Measurements from ENCODE around the gene TMEM132C.

The TMEM132C gene

DNA sequence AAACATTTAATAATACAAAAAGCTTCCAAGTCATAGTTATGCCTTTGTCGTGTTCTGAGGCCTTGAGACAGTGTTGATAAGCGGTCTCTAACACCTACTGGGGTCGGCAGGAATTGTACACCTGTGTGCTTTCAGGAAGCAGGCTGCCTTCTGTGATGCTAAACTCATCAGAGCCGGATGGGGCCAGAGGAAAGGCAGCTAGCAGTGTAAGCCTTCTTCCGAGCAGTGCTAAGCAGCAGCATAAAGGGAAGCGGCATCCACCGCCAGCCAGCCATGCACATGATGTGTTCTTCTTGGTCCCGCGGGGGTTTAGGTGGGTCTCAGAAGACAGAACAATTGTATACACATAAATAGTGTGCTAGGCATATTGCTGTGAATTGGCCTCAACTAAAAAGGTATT is 397.5 kb downstream of the TMEM132C start:
- H3K27ac ChIP-seq, result no peak overlapping the region
- TF ChIP-seq CTCF (IDR thresholded peaks at IDR 0.05), result no peak
- no peak for TF ChIP-seq ZFX (IDR thresholded peaks at IDR 0.05; ENCODE audit: borderline replicate concordance)

- H3K27ac ChIP-seq, result no peak overlapping the region
- no peak for TF ChIP-seq CTCF (IDR thresholded peaks at IDR 0.05)
- no peak for TF ChIP-seq ZFX (IDR thresholded peaks at IDR 0.05; ENCODE audit: borderline replicate concordance)
Measured at GRCh38 chr12:128667193-128667592, 400.2 kb downstream of the TMEM132C start.

DNA sequence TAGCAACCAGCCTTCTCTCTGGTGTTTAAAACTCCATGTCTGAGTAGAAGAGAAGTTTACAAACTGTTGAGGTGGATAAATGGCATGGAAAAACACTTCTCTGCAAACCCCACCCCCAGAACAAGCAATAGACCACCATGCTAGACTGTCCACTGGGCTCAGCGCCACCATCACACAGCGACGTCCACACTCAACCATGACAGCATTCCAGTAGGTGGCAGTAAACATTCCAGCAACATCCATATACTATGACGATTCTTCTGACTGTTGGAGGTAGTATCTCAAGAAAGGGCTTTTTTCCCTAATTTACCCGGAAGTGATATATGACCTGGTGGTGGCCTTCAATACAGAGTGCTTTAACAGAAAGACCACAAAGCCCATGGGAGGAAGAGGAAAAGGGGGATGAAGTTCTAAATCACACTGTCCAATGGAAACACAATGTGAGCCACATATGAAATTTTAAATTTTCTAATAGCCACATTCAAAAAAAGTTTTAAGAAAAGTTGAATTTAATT is 404.6 kb downstream of the TMEM132C start:
- TF ChIP-seq ZFX (IDR thresholded peaks at IDR 0.05; ENCODE audit: borderline replicate concordance), result no peak
- TF ChIP-seq CTCF (IDR thresholded peaks at IDR 0.05), result peak; percentile 57

GRCh38 chr12:128672428-128672827 is 405.5 kb downstream of the TMEM132C start:
- no peak overlapping the region for H3K27ac ChIP-seq
- TF ChIP-seq CTCF (IDR thresholded peaks at IDR 0.05), result no peak

More for the DNA sequence above, 404.6 kb downstream of the TMEM132C start:
- no peak overlapping the region for H3K27ac ChIP-seq

GRCh38 chr12:128672893-128673292 is 405.9 kb downstream of the TMEM132C start:
- no peak for TF ChIP-seq CTCF (IDR thresholded peaks at IDR 0.05)
- no peak for TF ChIP-seq ZFX (IDR thresholded peaks at IDR 0.05; ENCODE audit: borderline replicate concordance)
- H3K27ac ChIP-seq, result no peak overlapping the region

- no peak overlapping the region for H3K27ac ChIP-seq
- TF ChIP-seq CTCF (IDR thresholded peaks at IDR 0.05) (no peak), ZFX (IDR thresholded peaks at IDR 0.05; ENCODE audit: borderline replicate concordance) (no peak)
Measured at GRCh38 chr12:128675576-128675975, 408.6 kb downstream of the TMEM132C start.

GRCh38 chr12:128680555-128680954 is 413.6 kb downstream of the TMEM132C start:
- TF ChIP-seq ZFX (IDR thresholded peaks at IDR 0.05; ENCODE audit: borderline replicate concordance) (no peak), CTCF (IDR thresholded peaks at IDR 0.05) (no peak)
- no peak overlapping the region for H3K27ac ChIP-seq
